Stomach (tissue), 9 donors: Measurements from ENCODE around the gene CA7. TPM values are rescaled to one million over a fixed set of nuclear protein-coding genes. Genes with fewer than 3 reads are reported as not detected.

Experiments used
- DNase-seq, 2 donors: peaks; one replicate each; pipeline versions ENCODE4 v3.0.0 to v3.0.0-alpha.2; 2013 to 2019
- H3K27ac ChIP-seq, 5 donors: fragments of 200-600 bp in 4 of 5; sonication (generic) in 4 of 5; one replicate each; pipeline ENCODE4 v1.5.1; 2013 to 2019; ENCODE audit warnings: mild to moderate bottlenecking in 1 of 5, moderate library complexity in 1 of 5
- H3K27me3 ChIP-seq, 3 donors: fragments of 200-600 bp; sonication (generic); one replicate each; pipeline ENCODE4 v1.5.1; 2017 to 2019; ENCODE audit warnings: mixed run types in 1 of 3
- H3K36me3 ChIP-seq, 4 donors: fragments of 200-600 bp; sonication (generic); 1 replicate in 3 of 4; 2 replicates in 1 of 4; pipeline ENCODE4 v1.5.1; 2016 to 2019
- H3K4me1 ChIP-seq, 4 donors: fragments of 200-600 bp; sonication (generic); one replicate each; pipeline ENCODE4 v1.5.1; 2016 to 2019
- H3K4me3 ChIP-seq, 4 donors: fragments of 200-600 bp; sonication (generic) in 3 of 4; one replicate each; pipeline ENCODE4 v1.5.1; 2016 to 2019; ENCODE audit warnings: mild to moderate bottlenecking in 1 of 4
- H3K9me3 ChIP-seq, 4 donors: fragments of 200-600 bp; sonication (generic); one replicate each; pipeline ENCODE4 v1.5.1; 2016 to 2019
- EP300 ChIP-seq: sonication (generic); formaldehyde crosslinking; IDR thresholded peaks from one replicate; pipeline ENCODE4 v1.6.1; 2017; ENCODE audit warnings: antibody characterized with exemption
- POLR2A ChIP-seq, 4 donors: fragments of 450-650 bp; IDR thresholded peaks; one replicate each; pipeline ENCODE4 v1.6.1; 2016; ENCODE audit warnings: antibody characterized with exemption in 4 of 4, control low read depth in 2 of 4, mild to moderate bottlenecking in 1 of 4, moderate library complexity in 1 of 4
- POLR2AphosphoS5 ChIP-seq, 3 donors: sonication (generic); formaldehyde crosslinking; IDR thresholded peaks; one replicate each; pipeline ENCODE4 v1.6.1; 2016; ENCODE audit warnings: antibody characterized with exemption in 3 of 3
- WGBS, 5 donors: extraction: QIAGEN DNeasy Blood & Tissue Kit in 3 of 5; methylation state at CpG; one replicate each; pipeline versions ENCODE4 v1.1.5 to v1.1.7; 2013 to 2018; 5-methylcytosine and 5-hydroxymethylcytosine counted together
- intact Hi-C: fragments of 100-400 bp; cut with DNase I; formaldehyde crosslinking; loops from one replicate; pipeline ENCODE4 v1.15.1; 2023; ENCODE audit warnings: low total_unique reads
- polyA plus RNA-seq, 3 donors: library from polyadenylated mRNA; stranded (reverse); fragments of 200-250 nt; gene quantifications; one replicate each; pipeline ENCODE4 v1.2.3, GENCODE V29; 2013
- total RNA-seq, 5 donors: library from RNA; depleted of rRNA; stranded (reverse); fragments of >200 nt; gene quantifications; one replicate each; pipeline versions ENCODE4 v1.1.0 to v1.2.3, GENCODE V29; 2014 to 2016
- TF ChIP-seq, protein P1 (sequence below), 7 experiments: fragments of 450-650 bp in 4 of 7; fragments of 200-600 bp in 3 of 7; sonication (generic) in 3 of 7; IDR thresholded peaks; one replicate each; pipeline ENCODE4 v1.5.1; 2016 to 2019; ENCODE audit warnings: antibody characterized with exemption in 7 of 7, control low read depth in 2 of 7, mild to moderate bottlenecking in 1 of 7
- donor health status: healthy with polysubstance abuse.
- donor health status: Bipolar disorder and iron deficiency.
- donor health status: healthy.

The CA7 gene
- total and polyA plus RNA-seq, 8 donors, result 0.10 to 27.8 (median 0.55) TPM; not detected in 5

DNA sequence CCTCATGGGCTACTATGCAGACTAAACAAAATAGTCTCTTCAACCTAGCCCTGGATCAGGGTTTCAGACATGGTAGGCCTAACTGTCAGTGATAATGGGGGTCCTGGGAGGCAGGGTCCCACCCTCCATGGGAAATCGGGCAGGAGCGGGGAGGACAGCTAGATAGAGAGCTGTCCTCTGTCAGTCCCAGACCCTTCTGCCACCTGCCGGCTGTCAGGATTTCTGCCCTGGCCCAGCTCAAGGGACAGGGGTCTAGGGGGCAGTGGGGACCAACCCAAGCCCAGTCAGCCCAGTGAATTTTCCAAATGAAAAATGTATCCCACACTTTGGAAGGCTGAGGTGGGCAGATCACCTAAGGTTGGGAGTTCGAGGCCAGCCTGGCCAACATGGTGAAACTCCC lies 5.3 kb downstream of the CA7 start:
- no peaks in the 10 kb centered on the region for H3K9me3 ChIP-seq
- H3K4me3 ChIP-seq, result no peak overlapping the region
- H3K27ac ChIP-seq, result no peak overlapping the region
- peaks cover 5 to 12% (median 8%) of the 10 kb centered on the region in 4 donors for H3K4me1 ChIP-seq
- TF ChIP-seq EP300, result no peak
- no peak for TF ChIP-seq POLR2AphosphoS5 (IDR thresholded peaks at IDR 0.05)
- TF ChIP-seq, protein P1, sequence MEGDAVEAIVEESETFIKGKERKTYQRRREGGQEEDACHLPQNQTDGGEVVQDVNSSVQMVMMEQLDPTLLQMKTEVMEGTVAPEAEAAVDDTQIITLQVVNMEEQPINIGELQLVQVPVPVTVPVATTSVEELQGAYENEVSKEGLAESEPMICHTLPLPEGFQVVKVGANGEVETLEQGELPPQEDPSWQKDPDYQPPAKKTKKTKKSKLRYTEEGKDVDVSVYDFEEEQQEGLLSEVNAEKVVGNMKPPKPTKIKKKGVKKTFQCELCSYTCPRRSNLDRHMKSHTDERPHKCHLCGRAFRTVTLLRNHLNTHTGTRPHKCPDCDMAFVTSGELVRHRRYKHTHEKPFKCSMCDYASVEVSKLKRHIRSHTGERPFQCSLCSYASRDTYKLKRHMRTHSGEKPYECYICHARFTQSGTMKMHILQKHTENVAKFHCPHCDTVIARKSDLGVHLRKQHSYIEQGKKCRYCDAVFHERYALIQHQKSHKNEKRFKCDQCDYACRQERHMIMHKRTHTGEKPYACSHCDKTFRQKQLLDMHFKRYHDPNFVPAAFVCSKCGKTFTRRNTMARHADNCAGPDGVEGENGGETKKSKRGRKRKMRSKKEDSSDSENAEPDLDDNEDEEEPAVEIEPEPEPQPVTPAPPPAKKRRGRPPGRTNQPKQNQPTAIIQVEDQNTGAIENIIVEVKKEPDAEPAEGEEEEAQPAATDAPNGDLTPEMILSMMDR (IDR thresholded peaks at IDR 0.05), result no peak
- no peak for TF ChIP-seq POLR2A (IDR thresholded peaks at IDR 0.05)
- peaks cover 4 to 52% (median 28%) of the 10 kb centered on the region in 3 donors for H3K27me3 ChIP-seq
- no peaks in the 10 kb centered on the region for H3K36me3 ChIP-seq
- DNase-seq, result no peak
- 73 to 93% (median 92%) methylated on average over 4 of the region's 4 CpGs for WGBS, 5 donors
- intact Hi-C loops, result no loop called here

- H3K36me3 ChIP-seq, result no peaks in the 10 kb centered on the region
- WGBS, 5 donors, result 80 to 91% (median 87%) methylated on average over 13 to 14 of the region's 14 CpGs
- H3K9me3 ChIP-seq, result no peaks in the 10 kb centered on the region
- no peak overlapping the region for H3K4me3 ChIP-seq
- intact Hi-C loops, result no loop called here
- H3K27ac ChIP-seq, result no peak overlapping the region
- TF ChIP-seq, protein P1 (IDR thresholded peaks at IDR 0.05), result no peak
- TF ChIP-seq EP300 (no peak), POLR2AphosphoS5 (IDR thresholded peaks at IDR 0.05) (no peak), POLR2A (IDR thresholded peaks at IDR 0.05) (no peak)
- H3K4me1 ChIP-seq, result peaks cover 0 to 4% (median under 1%) of the 10 kb centered on the region in 4 donors
- peaks cover 0 to 45% (median 20%) of the 10 kb centered on the region in 3 donors for H3K27me3 ChIP-seq
- DNase-seq, result no peak
These were observed 6.1 kb downstream of the CA7 start for GRCh38 chr16:66850115-66850815.

- Histone ChIP-seq H3K36me3 (no peaks in the 10 kb centered on the region), H3K4me3 (no peak overlapping the region), H3K9me3 (no peaks in the 10 kb centered on the region), H3K27me3 (peaks cover 0 to 34% (median 12%) of the 10 kb centered on the region in 3 donors), H3K4me1 (no peaks in the 10 kb centered on the region), H3K27ac (no peak overlapping the region)
- no peak for DNase-seq
- TF ChIP-seq, protein P1 (IDR thresholded peaks at IDR 0.05), result no peak
- TF ChIP-seq POLR2AphosphoS5 (IDR thresholded peaks at IDR 0.05) (no peak), POLR2A (IDR thresholded peaks at IDR 0.05) (no peak), EP300 (no peak)
- intact Hi-C loops, result no loop called here
- 76 to 89% (median 88%) methylated on average over 8 to 13 of the region's 13 CpGs for WGBS, 5 donors
These were observed 7.2 kb downstream of the CA7 start for GRCh38 chr16:66851166-66851964.

DNA sequence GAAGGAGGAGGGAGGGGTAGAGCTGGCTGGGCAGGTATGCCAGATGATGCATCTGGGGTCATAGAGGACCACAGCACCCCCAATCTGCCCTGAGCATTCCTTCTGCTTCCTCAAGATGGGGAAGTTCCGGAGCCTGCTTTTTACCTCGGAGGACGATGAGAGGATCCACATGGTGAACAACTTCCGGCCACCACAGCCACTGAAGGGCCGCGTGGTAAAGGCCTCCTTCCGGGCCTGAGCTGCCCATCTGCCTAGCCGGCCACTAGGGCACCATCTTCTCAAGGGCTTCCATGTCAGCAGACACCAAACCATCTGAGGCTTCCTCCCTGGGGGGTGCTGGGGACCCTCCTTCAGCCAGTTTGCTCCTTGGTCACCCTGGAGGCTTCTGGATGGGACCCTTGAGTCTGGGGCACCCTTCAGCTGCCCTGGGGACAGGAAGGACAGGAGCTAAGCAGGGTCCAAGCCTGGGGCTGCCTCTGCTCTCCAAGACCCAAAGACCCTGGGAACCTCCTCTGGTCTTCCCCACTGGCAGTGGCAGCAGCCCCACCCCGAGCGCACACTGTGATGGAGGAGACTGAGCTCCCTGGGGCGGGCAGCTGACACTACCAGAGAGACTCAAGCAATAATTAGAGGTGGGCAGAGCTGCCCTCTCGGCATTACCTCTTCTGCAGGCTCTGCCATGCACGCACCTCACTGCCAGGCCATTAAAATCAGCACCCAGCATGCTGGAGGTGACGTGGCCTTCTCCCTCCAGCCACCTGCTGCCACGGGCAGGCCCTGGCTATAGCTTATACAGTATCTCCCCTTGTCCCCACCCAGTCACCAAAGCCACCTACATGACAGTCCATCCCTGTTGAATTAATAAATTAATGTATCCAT lies 9.3 kb downstream of the CA7 start:
- Histone ChIP-seq H3K27me3 (peaks cover 0 to 17% (median 0%) of the 10 kb centered on the region in 3 donors), H3K4me1 (no peaks in the 10 kb centered on the region), H3K9me3 (no peaks in the 10 kb centered on the region), H3K4me3 (no peak overlapping the region), H3K36me3 (no peaks in the 10 kb centered on the region), H3K27ac (no peak overlapping the region)
- WGBS, 5 donors, result 72 to 87% (median 77%) methylated on average over 7 to 15 of the region's 15 CpGs
- intact Hi-C loops, result no loop called here
- no peak for TF ChIP-seq POLR2AphosphoS5 (IDR thresholded peaks at IDR 0.05)
- TF ChIP-seq POLR2A (IDR thresholded peaks at IDR 0.05), result no peak
- TF ChIP-seq, protein P1 (IDR thresholded peaks at IDR 0.05), result no peak
- no peak for TF ChIP-seq EP300
- no peak for DNase-seq
